ENCODE data around the gene AURKA.

DNA sequence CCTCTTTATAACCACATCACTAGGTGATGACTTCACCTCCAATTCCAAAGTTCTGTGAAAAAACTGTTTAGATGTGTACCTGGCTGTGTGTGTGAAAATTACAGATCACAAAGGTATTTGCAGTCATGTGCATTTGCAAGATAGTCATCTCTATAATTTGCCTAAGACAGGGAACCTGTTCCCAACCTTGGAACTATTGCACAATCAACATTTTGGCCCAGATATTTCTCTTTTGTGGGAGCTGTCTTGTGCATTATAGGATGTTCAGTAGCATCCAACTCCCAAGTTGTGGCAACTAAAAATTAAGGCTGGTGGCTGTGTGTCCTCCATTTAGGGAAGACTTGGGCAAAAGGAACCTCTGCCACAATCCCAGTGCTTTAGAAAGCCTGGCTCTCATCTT, 67.2 kb downstream of the AURKA start:
- TF ChIP-seq, protein P1, sequence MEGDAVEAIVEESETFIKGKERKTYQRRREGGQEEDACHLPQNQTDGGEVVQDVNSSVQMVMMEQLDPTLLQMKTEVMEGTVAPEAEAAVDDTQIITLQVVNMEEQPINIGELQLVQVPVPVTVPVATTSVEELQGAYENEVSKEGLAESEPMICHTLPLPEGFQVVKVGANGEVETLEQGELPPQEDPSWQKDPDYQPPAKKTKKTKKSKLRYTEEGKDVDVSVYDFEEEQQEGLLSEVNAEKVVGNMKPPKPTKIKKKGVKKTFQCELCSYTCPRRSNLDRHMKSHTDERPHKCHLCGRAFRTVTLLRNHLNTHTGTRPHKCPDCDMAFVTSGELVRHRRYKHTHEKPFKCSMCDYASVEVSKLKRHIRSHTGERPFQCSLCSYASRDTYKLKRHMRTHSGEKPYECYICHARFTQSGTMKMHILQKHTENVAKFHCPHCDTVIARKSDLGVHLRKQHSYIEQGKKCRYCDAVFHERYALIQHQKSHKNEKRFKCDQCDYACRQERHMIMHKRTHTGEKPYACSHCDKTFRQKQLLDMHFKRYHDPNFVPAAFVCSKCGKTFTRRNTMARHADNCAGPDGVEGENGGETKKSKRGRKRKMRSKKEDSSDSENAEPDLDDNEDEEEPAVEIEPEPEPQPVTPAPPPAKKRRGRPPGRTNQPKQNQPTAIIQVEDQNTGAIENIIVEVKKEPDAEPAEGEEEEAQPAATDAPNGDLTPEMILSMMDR (IDR thresholded peaks at IDR 0.05; ENCODE audit: low read length) = no peak
- no peak for TF ChIP-seq EZH2 (IDR thresholded peaks at IDR 0.05; ENCODE audit: borderline replicate concordance, low read length)

All from OCI-LY1 (cell line).